Measurements from ENCODE around the gene KCNN2.

Gene KCNN2

GRCh38 chr5:114362977-114363761, 1.3 kb downstream of the KCNN2 start:
- peak in 1 of 5 experiments; percentile 15 for DNase-seq

GRCh38 chr5:114363837-114364236, 2.0 kb downstream of the KCNN2 start:
- DNase-seq = no peak

GRCh38 chr5:114367029-114367428, 5.2 kb downstream of the KCNN2 start:
- DNase-seq = no peak

GRCh38 chr5:114369680-114370417, 8.0 kb downstream of the KCNN2 start:
- DNase-seq = no peak

GRCh38 chr5:114377050-114377844, 15.4 kb downstream of the KCNN2 start:
- no peak for DNase-seq

- DNase-seq = no peak
These were observed 16.1 kb downstream of the KCNN2 start for GRCh38 chr5:114377946-114378345.

GRCh38 chr5:114380721-114381120, 18.9 kb downstream of the KCNN2 start:
- no peak for DNase-seq

GRCh38 chr5:114387433-114387832, 25.6 kb downstream of the KCNN2 start:
- DNase-seq = no peak

GRCh38 chr5:114390431-114390830, 28.6 kb downstream of the KCNN2 start:
- DNase-seq = peak in 1 of 5 experiments; percentile 2

GRCh38 chr5:114391321-114391720, 29.5 kb downstream of the KCNN2 start:
- DNase-seq = no peak

GRCh38 chr5:114393159-114393558, 31.3 kb downstream of the KCNN2 start:
- no peak for DNase-seq

- DNase-seq = no peak
These were observed 40.3 kb downstream of the KCNN2 start for GRCh38 chr5:114402206-114402605.

- DNase-seq = no peak
These were observed 45.9 kb downstream of the KCNN2 start for GRCh38 chr5:114407783-114408182.

- no peak for DNase-seq
These were observed 47.0 kb downstream of the KCNN2 start for GRCh38 chr5:114408847-114409246.

- no peak for DNase-seq
These were observed 49.6 kb downstream of the KCNN2 start for GRCh38 chr5:114411380-114411931.

- no peak for DNase-seq
These were observed 50.8 kb downstream of the KCNN2 start for GRCh38 chr5:114412510-114413171.

GRCh38 chr5:114415760-114416159, 53.9 kb downstream of the KCNN2 start:
- DNase-seq = no peak

- DNase-seq = no peak
These were observed 54.4 kb downstream of the KCNN2 start for GRCh38 chr5:114416254-114416653.

- DNase-seq = no peak
These were observed 55.6 kb downstream of the KCNN2 start for GRCh38 chr5:114417519-114417918.

- no peak for DNase-seq
These were observed 56.6 kb downstream of the KCNN2 start for GRCh38 chr5:114418176-114419066.

- DNase-seq = no peak
These were observed 57.2 kb downstream of the KCNN2 start for GRCh38 chr5:114419067-114419388.

- no peak for DNase-seq
These were observed 58.1 kb downstream of the KCNN2 start for GRCh38 chr5:114419959-114420358.
